GM18909 (cell line): Measurements from ENCODE around the gene CPXM1.
"Not testable (repeated sequence)": the region's sequence is repeated elsewhere in the genome, so short reads cannot be mapped to it uniquely, and the experiment has no call there.

Experiments
- ATAC-seq: cut with Tn5 transposase; IDR thresholded peaks from one replicate; pipeline ENCODE4 v1.9.1; 2021; ENCODE audit warnings: mild to moderate bottlenecking; ENCODE audit not compliant: unreplicated experiment, poor library complexity

Gene CPXM1

GRCh38 chr20:2800521-2801285 is at the start of gene CPXM1:
CPXM1 (minus strand) TSS chr20:2800627; CDS start chr20:2800572, 55 bp downstream.
- ATAC-seq: peak; percentile 75

GRCh38 chr20:2849529-2849928 is 49.1 kb upstream of the CPXM1 start:
- ATAC-seq: no peak

- ATAC-seq: no peak
Measured at GRCh38 chr20:2847802-2848201, 47.4 kb upstream of the CPXM1 start.

- ATAC-seq: no peak
Measured at GRCh38 chr20:2846698-2847097, 46.3 kb upstream of the CPXM1 start.

GRCh38 chr20:2845607-2846006 is 45.2 kb upstream of the CPXM1 start:
- ATAC-seq: no peak

- ATAC-seq: peak; percentile 46
Measured at GRCh38 chr20:2840967-2841531, 40.6 kb upstream of the CPXM1 start.

GRCh38 chr20:2840138-2840966 is 39.9 kb upstream of the CPXM1 start, which contains the start of the genes PCED1A and VPS16:
PCED1A (minus strand) TSS chr20:2840655; CDS start chr20:2839912, 743 bp downstream.
VPS16 (plus strand) TSS chr20:2840745; CDS start chr20:2840775, 30 bp downstream.
- ATAC-seq: peak; percentile 95

- ATAC-seq: no peak
Measured at GRCh38 chr20:2839732-2840137, 39.3 kb upstream of the CPXM1 start.

- no peak for ATAC-seq
Measured at GRCh38 chr20:2838847-2839671, 38.6 kb upstream of the CPXM1 start.

- no peak for ATAC-seq
Measured at GRCh38 chr20:2838170-2838797, 37.9 kb upstream of the CPXM1 start.

- ATAC-seq: no peak
Measured at GRCh38 chr20:2837221-2837960, 37.0 kb upstream of the CPXM1 start.

GRCh38 chr20:2836035-2836434 is 35.6 kb upstream of the CPXM1 start:
- ATAC-seq: no peak

- no peak for ATAC-seq
Measured at GRCh38 chr20:2835331-2835796, 34.9 kb upstream of the CPXM1 start.

- no peak for ATAC-seq
Measured at GRCh38 chr20:2834401-2835110, 34.1 kb upstream of the CPXM1 start.

GRCh38 chr20:2833761-2834160 is 33.3 kb upstream of the CPXM1 start:
- no peak for ATAC-seq

GRCh38 chr20:2831206-2831605 is 30.8 kb upstream of the CPXM1 start:
- ATAC-seq: not testable (repeated sequence)

- no peak for ATAC-seq
Measured at GRCh38 chr20:2829376-2829775, 28.9 kb upstream of the CPXM1 start.

- ATAC-seq: no peak
Measured at GRCh38 chr20:2826655-2827054, 26.2 kb upstream of the CPXM1 start.
